Erythroblast (primary cell): ENCODE results near the gene PRR20D.
"Not testable (repeated sequence)": the region's sequence is repeated elsewhere in the genome, so short reads cannot be mapped to it uniquely, and the experiment has no call there.

Source experiments
- DNase-seq, 2 experiments: peaks; one replicate each; lab custom pipeline; 2025; lab: John Stamatoyannopoulos, UW
- GATA1 ChIP-seq: IDR thresholded peaks from 2 replicates; pipeline ENCODE4 v1.6.1; 2011; ENCODE audit warnings: low read depth, mild to moderate bottlenecking, control low read depth, low read length, moderate library complexity
- POLR2A ChIP-seq: IDR thresholded peaks from 2 replicates; pipeline ENCODE4 v1.6.1; 2011; ENCODE audit warnings: mild to moderate bottlenecking, low read length

The PRR20D gene

DNA sequence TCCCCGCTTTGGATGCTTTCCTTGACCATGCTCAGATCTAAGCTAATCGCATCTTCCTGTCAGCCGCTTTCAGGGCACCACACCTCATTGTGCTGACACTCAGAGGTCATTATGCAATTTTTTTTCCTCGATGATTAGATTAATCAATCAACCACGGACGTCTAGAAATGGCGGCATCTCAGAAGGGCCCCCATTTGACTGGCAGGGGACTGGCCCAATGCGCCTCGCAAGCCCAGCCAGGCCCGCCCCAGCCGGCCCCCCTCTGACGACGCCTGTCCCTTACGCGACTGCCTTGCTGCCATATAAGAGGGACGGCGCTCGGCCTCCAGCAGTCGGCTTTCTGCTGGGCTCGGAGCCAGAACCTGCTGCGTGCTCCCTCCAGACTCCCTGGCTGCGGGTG is at the start of gene PRR20D:
PRR20D (plus strand) TSS at position 301 of the 400 bp plus-strand sequence. CDS start 387 bp downstream, outside the sequence.
- DNase-seq = not testable (repeated sequence)

DNA sequence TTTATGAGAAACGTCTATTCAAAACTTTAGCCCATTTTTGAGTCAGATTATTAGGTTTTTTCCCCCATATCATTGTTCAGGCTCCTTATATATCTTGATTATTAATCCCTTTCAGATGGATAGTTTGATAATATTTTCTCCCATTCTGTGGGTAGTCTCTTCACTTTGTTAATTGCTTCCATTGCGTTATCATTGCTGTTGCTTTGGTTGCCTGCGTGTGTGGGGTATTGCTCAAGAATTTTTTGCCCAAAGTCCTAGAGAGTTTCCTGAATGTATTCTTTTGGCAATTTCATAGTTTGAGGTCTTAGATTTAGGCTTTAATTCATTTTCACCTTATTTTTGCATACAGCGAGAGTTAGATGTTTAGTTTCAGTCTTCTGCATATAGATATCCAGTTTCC is 45.5 kb upstream of the PRR20D start:
- no peak for DNase-seq
- TF ChIP-seq POLR2A = no peak
- TF ChIP-seq GATA1 = no peak

DNA sequence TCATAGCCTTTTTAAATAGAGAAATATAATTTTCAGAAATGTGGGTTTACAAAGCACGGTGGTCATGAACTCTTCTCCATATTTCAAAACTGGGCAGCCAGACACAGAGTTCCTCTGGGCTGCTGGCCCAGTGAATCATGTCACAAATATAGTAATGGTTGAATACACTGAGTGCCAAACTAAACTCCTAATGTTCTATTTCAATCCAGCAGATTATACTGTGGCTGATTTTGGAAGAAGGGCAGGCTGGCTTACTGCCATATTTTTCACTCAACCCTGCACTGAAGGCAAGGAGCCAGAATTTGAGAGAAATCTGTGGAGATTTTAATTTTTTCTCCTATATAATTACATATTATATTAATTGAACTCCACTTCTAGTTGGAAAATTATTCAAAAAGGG is 36.8 kb upstream of the PRR20D start:
- TF ChIP-seq POLR2A = no peak
- TF ChIP-seq GATA1 = no peak
- no peak for DNase-seq

DNA sequence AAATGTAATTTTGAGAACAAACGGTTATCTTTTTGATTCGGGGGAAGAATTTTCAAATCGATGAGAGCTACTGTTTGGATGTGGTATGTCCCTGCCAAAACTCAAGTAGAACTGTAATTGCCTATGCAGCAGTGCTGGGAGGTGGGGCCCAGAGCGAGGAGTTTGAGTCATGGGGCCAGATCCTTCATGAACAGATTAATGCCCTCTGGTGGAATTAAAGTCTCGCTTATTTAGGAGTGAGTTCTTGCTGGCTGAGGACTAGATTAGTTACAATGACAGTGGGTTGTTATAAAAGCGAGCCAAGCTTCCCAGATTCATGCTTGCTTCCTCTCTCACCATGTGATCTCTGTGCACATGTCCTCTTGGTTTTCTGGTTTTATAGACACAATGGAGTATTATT is 31.5 kb upstream of the PRR20D start:
- no peak for DNase-seq
- TF ChIP-seq POLR2A = no peak
- TF ChIP-seq GATA1 = no peak

DNA sequence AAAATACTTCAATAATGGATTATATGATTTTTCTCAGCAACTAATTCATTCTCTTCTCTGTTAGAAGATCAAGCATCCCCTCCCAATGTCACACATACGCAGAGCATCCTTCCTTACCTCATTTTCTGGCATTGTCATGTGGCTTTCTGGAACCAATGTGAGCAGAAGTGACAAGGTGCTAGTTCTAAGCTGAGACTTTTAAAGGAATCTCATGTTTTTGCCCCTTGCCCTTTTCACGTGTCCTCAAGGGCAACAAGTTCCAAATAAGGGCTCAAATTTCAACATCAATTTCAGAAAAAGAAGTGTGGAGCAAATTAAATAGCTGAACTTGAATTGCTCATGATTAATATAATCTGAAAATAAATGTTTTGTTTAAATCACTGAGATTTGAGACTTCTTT is 24.3 kb upstream of the PRR20D start:
- TF ChIP-seq POLR2A (no peak), GATA1 (no peak)
- no peak for DNase-seq

DNA sequence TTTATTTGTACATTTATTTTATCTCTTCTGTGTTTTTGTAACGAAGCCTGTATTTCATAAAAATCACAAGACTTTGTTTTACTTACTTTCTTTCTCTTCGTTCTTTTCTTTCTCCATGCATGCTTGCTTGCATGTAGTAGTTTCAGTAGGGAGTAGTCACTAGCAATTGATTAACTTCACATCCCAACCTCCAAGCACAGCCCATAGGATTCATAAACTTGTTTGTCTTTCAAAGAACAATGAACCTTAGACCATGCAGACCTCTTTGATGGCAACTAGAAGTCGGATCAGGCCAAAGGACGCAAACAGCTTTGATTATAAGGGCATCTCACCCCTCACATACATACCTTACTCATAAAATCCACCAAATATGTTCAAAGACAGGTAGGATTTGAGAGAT is 22.8 kb upstream of the PRR20D start:
- DNase-seq = no peak
- TF ChIP-seq GATA1 = no peak
- TF ChIP-seq POLR2A = no peak

DNA sequence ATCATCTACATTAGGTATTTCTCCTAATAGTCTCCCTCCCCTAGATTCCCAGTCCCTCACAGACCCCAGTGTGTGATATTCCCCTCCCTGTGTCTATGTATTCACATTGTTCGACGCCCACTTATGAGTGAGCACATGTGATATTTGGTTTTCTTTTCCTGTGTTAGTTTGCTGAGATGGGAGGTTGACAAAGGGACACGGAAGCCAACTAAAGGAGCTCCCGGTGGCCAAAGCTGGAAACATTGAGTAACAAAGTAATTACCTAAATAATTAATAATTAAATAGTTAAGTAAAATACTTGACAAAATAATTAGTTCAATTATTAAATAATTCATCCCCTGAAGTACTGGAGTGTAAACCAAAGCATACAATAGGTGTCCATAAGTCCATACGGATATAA is 21.4 kb upstream of the PRR20D start:
- TF ChIP-seq GATA1 (no peak), POLR2A (no peak)
- no peak for DNase-seq

DNA sequence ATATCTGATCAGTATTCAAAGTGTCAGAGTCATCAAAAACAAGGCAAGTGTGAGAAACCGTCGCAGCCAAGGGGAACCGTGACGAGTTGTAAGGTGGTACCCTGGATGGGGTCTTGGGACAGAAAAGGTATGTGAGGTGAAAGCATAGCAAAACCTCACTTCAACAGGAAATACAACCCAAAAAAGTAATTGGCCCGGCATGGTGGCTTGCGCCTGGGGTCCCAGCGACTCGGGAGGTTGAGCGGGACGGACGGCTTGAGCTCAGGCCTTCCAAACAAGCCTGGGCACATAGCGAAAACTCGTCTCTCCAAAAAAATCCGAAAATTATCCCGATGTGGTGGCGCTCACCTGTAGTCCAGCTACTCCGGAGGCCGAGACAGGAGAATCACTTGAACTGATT is 20.7 kb upstream of the PRR20D start:
- not testable (repeated sequence) for DNase-seq

DNA sequence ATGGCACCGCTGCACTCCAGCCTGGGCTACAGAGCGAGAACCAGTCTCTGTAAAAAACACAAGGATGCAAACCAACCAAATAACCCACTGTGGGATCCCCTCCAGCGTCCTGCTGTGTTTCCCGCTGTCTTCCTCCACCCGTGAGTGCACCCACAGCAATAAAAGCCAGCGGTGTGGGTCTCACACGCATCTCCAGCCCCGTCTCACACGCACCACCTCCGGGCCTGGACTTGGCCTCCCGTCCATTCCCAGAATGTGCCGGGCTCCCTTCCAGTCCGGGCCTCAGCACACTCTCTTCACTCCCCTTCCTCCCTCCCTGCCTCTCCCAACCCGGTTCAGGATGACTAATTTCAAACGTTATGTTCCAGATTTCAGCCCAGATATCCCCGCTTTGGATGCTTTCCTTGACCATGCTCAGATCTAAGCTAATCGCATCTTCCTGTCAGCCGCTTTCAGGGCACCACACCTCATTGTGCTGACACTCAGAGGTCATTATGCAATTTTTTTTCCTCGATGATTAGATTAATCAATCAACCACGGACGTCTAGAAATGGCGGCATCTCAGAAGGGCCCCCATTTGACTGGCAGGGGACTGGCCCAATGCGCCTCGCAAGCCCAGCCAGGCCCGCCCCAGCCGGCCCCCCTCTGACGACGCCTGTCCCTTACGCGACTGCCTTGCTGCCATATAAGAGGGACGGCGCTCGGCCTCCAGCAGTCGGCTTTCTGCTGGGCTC is 20.0 kb upstream of the PRR20D start, which contains the start of gene PRR20A:
PRR20A (plus strand) TSS at position 684 of the 734 bp plus-strand sequence. CDS start 387 bp downstream, outside the sequence.
- DNase-seq = not testable (repeated sequence)

DNA sequence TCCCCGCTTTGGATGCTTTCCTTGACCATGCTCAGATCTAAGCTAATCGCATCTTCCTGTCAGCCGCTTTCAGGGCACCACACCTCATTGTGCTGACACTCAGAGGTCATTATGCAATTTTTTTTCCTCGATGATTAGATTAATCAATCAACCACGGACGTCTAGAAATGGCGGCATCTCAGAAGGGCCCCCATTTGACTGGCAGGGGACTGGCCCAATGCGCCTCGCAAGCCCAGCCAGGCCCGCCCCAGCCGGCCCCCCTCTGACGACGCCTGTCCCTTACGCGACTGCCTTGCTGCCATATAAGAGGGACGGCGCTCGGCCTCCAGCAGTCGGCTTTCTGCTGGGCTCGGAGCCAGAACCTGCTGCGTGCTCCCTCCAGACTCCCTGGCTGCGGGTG is 13.2 kb upstream of the PRR20D start, which contains the start of gene PRR20B:
PRR20B (plus strand) TSS at position 301 of the 400 bp plus-strand sequence. CDS start 387 bp downstream, outside the sequence.
- not testable (repeated sequence) for DNase-seq

DNA sequence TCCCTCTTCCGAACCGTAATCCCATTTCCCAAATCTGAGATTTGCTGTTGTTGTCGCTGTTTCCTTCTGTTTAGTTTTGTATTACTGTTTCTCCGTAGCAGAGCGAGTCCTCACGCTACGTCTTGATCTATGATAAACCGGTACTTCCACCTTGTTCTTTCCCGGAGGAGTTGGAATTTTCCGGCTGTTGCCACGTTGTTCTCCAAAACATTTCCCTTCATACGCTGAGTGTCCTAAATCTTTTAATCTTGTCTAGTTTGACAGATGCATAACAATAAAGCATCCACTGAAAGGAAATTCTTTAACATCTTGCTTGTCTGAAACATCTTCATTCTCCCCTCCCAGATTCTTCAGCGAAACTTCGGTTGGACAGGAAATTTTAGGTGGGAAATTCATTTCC is 12.3 kb upstream of the PRR20D start:
- not testable (repeated sequence) for DNase-seq

DNA sequence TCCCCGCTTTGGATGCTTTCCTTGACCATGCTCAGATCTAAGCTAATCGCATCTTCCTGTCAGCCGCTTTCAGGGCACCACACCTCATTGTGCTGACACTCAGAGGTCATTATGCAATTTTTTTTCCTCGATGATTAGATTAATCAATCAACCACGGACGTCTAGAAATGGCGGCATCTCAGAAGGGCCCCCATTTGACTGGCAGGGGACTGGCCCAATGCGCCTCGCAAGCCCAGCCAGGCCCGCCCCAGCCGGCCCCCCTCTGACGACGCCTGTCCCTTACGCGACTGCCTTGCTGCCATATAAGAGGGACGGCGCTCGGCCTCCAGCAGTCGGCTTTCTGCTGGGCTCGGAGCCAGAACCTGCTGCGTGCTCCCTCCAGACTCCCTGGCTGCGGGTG is 6.7 kb upstream of the PRR20D start, which contains the start of gene PRR20C:
PRR20C (plus strand) TSS at position 301 of the 400 bp plus-strand sequence. CDS start 387 bp downstream, outside the sequence.
- not testable (repeated sequence) for DNase-seq

DNA sequence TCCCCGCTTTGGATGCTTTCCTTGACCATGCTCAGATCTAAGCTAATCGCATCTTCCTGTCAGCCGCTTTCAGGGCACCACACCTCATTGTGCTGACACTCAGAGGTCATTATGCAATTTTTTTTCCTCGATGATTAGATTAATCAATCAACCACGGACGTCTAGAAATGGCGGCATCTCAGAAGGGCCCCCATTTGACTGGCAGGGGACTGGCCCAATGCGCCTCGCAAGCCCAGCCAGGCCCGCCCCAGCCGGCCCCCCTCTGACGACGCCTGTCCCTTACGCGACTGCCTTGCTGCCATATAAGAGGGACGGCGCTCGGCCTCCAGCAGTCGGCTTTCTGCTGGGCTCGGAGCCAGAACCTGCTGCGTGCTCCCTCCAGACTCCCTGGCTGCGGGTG is 6.5 kb downstream of the PRR20D start, which contains the start of gene PRR20E:
PRR20E (plus strand) TSS at position 301 of the 400 bp plus-strand sequence. CDS start 387 bp downstream, outside the sequence.
- DNase-seq = not testable (repeated sequence)

DNA sequence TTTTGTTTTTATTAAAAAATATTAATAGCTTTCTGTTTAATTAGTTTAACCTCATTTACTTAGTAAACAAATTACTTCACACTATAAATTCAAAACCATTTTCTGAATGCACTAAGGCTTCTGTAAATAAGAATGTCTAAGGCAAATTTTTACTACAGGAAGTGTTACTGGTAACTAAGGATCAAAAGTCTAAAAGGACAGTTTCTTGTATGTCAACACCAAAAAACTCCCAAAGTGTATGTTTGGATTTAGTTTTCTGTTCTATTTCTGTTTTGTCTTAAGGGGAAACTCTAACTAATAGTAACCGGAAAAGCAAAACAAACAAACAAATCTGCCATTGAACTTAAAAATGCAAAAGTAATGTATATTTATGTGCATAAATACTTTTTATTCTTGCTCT is 31.2 kb downstream of the PRR20D start:
- DNase-seq = no peak
- no peak for TF ChIP-seq POLR2A
- TF ChIP-seq GATA1 = no peak

DNA sequence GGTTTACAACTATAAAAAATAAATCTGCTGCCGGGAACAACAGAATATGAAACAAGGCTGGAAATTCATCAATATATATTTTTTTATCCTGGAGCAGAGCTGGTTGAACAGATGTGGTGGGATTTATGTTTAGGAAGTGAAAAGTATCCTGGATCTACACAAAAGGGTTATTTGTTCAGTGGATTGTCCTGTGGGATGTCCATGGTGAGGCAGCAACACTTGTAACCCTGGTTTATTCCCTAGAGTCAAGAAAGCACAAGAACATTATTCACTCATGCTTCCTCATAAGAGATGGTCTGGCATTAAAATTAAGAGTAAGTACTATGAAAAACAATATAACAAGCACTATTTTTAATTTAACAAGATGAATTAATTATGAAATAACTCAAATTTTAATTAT is 52.6 kb downstream of the PRR20D start:
- no peak for DNase-seq
- TF ChIP-seq GATA1 (no peak), POLR2A (no peak)
